ENCODE results near the gene MYBBP1A.
A peak's percentile ranks its signal among the peaks of the same experiment; 100 is the strongest.
"Not testable (repeated sequence)": the region's sequence is repeated elsewhere in the genome, so short reads cannot be mapped to it uniquely, and the experiment has no call there.

The MYBBP1A gene, protein sequence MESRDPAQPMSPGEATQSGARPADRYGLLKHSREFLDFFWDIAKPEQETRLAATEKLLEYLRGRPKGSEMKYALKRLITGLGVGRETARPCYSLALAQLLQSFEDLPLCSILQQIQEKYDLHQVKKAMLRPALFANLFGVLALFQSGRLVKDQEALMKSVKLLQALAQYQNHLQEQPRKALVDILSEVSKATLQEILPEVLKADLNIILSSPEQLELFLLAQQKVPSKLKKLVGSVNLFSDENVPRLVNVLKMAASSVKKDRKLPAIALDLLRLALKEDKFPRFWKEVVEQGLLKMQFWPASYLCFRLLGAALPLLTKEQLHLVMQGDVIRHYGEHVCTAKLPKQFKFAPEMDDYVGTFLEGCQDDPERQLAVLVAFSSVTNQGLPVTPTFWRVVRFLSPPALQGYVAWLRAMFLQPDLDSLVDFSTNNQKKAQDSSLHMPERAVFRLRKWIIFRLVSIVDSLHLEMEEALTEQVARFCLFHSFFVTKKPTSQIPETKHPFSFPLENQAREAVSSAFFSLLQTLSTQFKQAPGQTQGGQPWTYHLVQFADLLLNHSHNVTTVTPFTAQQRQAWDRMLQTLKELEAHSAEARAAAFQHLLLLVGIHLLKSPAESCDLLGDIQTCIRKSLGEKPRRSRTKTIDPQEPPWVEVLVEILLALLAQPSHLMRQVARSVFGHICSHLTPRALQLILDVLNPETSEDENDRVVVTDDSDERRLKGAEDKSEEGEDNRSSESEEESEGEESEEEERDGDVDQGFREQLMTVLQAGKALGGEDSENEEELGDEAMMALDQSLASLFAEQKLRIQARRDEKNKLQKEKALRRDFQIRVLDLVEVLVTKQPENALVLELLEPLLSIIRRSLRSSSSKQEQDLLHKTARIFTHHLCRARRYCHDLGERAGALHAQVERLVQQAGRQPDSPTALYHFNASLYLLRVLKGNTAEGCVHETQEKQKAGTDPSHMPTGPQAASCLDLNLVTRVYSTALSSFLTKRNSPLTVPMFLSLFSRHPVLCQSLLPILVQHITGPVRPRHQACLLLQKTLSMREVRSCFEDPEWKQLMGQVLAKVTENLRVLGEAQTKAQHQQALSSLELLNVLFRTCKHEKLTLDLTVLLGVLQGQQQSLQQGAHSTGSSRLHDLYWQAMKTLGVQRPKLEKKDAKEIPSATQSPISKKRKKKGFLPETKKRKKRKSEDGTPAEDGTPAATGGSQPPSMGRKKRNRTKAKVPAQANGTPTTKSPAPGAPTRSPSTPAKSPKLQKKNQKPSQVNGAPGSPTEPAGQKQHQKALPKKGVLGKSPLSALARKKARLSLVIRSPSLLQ (N-terminal part only)

DNA sequence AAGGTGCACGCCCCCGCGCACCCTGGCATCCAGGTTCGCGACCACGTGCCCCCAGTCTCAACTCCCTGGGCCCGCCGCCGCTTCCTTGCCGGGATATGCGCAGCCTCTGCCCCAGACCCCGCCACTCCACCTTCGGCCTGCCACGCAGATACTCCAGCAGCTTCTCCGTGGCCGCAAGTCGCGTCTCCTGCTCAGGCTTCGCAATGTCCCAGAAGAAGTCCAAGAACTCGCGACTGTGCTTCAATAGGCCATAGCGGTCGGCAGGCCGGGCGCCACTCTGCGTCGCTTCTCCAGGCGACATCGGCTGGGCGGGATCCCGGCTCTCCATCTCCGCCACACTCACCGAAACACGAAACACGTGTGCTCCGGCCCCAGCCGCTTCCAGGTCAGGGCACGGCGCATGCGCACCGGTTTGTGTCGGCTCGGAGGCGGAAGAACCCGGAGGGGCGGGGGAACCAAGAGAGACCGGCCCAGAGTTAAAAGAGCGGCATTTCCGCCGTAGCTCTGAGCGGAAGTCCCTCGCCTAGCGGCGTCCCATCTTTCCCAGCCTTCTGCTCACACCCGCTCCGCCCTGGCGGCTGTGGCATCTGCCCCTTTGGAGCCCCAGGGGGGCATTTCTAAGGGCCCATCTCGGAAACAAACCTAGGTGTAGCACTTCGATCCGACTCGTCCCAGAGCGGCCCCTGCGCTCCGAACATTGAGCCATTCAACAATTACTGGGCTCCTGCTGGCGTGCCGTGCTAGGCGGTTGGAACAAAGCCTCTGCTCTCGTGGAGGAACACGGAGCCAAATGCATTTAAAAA lies at the start of gene MYBBP1A:
TSS of gene MYBBP1A (minus strand) at position 388 of the 803 bp plus-strand sequence. CDS start at position 328, 60 bp downstream.
- DNase-seq (ENCODE audit: low read depth in 1 of 2, low spot score in 1 of 2) = peak; percentile 94 to 96
- in situ Hi-C loops (cut with HindIII; ENCODE audit: low pct_unique_long_range_greater_than_20kb, low sequenced_read_pairs) = no loop called here

DNA sequence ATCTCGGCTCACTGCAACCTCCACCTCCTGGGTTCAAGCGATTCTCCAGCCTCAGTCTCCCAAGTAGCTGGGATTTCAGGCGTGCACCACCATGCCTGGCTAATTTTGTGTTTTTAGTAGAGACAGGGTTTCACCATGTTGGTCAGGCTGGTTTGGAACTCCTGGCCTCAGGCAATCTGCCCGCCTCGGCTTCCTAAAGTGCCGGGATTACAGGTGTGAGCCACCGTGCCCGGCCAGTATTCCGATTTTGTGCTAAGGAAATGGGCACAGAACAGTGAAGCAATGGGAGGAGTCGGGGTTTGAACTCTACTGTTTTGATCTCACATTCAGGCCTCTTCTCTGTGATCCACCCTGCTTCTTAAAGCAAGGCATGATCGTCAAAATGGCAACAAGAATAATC lies 49.6 kb upstream of the MYBBP1A start:
- DNase-seq (ENCODE audit: low read depth in 1 of 2, low spot score in 1 of 2); in situ Hi-C loops (cut with HindIII; ENCODE audit: low pct_unique_long_range_greater_than_20kb, low sequenced_read_pairs): not testable (repeated sequence)

More for the DNA sequence above, at the start of gene MYBBP1A:
- no peak for TF ChIP-seq JUND (IDR thresholded peaks at IDR 0.05; ENCODE audit: low read depth)

DNA sequence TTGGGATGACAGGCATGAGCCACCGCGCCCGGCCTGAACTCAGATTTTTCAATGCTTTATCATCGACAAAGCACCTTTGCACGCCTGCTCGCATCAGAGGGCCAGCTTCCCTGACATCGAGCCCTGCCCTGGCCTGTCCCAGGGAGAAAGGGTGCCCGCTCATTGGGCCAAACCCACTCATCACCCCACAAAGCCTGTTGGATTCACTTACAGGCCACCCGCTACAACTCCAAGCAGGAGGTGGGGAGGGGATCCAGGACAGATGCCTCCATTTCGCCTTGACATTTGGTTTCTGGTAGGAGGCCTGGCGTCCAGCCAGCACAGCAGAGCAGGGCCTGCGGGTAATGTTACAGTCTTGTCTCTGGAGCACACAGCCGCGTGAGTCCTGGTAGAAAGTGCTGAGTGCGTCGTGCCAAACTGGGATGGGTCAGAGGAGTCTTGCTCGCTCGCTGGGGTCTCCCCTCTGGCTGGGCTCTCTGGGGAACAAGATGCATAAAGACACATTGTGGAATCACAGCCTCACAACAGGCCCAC lies 49.0 kb upstream of the MYBBP1A start:
- no peak for TF ChIP-seq JUND (IDR thresholded peaks at IDR 0.05; ENCODE audit: low read depth)
- DNase-seq (ENCODE audit: low read depth in 1 of 2, low spot score in 1 of 2) = no peak
- in situ Hi-C loops (cut with HindIII; ENCODE audit: low pct_unique_long_range_greater_than_20kb, low sequenced_read_pairs) = no loop called here

DNA sequence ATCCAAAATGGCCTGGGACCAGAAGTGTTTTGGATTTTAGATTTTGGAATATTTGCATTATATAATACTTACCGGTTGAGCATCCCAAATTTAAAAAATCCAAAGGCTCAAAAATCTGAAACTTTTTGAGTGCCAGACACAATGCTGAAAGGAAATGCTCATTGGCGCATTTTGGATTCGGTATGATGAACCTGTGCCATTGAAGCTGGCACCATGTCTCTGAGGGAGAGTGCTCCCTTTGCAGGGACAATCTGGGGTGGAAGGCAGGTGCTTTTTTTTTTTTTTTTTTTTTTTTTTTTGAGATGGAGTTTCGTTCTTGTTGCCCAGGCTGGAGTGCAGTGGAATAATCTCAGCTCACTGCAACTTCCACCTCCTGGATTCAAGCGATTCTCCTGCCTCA lies 46.9 kb upstream of the MYBBP1A start:
- no peak for TF ChIP-seq JUND (IDR thresholded peaks at IDR 0.05; ENCODE audit: low read depth)
- in situ Hi-C loops (cut with HindIII; ENCODE audit: low pct_unique_long_range_greater_than_20kb, low sequenced_read_pairs) = no loop called here
- DNase-seq (ENCODE audit: low read depth in 1 of 2, low spot score in 1 of 2) = no peak

DNA sequence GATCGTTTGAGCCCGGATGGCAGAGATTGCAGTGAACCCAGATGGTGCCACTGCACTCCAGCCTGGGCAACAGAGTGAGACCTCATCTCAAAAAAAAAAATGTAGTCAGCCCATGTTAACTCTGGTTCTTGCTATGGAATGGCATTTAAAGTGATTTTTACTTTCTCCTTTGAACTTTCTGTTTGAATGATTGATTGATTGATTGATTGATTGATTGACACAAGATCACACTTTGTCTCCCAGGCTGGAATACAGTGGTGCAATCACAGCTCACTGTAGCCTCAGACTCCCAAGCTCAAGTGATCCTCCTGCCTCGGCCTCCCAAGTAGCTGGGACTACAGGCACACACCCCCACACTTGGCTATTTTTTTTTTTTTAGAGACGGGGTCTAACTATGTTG lies 46.1 kb upstream of the MYBBP1A start:
- in situ Hi-C loops (cut with HindIII; ENCODE audit: low pct_unique_long_range_greater_than_20kb, low sequenced_read_pairs) = no loop called here
- TF ChIP-seq JUND (IDR thresholded peaks at IDR 0.05; ENCODE audit: low read depth) = no peak
- DNase-seq (ENCODE audit: low read depth in 1 of 2, low spot score in 1 of 2) = no peak

DNA sequence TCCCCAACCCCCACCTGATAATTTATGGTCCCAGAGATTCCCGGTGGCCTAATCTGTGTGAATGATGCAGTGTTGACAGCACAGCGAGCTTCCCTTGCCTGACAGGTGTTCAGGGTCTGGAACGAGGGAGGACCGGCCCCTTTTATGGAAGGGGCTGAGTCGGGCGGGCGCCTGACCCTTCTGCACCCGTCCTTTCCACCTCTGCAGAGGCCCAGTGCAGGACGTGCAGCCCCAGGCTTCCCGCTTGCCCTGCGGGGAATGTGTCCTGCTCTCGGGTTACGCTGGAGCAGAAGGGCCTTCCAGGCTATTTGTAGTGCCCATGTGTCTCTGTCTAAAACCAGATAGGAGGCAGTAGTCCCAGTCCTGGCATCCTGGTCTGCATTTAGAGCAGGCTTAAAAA lies 45.4 kb upstream of the MYBBP1A start:
- no peak for TF ChIP-seq JUND (IDR thresholded peaks at IDR 0.05; ENCODE audit: low read depth)
- in situ Hi-C loops (cut with HindIII; ENCODE audit: low pct_unique_long_range_greater_than_20kb, low sequenced_read_pairs) = no loop called here
- no peak for DNase-seq (ENCODE audit: low read depth in 1 of 2, low spot score in 1 of 2)

DNA sequence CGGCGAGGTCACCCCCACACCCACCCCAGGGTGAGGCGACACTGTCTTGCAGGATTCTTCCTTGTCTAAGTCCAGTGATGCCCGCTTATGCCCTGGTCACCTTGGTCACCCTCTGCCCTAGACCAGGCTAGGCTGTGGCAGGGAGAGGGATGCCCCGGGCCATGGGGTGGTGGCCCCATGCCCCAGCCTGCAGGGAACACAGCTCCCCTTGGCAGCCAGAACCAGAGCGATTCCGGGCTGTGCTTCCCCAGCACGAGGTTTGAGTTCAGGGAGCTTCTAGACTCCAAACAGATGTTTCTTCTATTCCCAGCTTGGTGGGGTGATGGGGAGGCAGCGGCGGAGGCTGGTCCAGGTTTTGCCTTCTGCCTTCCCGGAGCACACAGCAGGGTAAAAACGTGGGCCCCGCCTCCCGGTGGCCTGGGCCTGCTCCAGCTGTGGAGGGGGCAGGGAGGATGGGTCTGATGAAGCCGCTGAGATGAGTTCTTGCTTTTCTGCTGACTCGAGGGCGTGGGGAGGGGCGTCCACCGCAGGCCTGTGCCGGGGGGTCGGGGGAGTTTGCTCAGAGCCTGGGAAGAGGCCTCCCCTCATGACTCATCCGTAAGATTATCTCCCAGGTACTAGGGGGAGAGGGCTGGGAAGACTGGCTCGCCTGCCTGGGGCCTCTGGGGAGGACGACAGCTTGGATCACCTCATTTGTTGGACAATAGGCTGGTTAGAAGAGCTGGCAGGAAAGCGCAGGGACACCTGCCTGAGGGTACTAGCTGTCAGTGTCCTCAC lies 44.5 kb upstream of the MYBBP1A start:
- DNase-seq (ENCODE audit: low read depth in 1 of 2, low spot score in 1 of 2) = no peak
- in situ Hi-C loops (cut with HindIII; ENCODE audit: low pct_unique_long_range_greater_than_20kb, low sequenced_read_pairs) = no loop called here
- no peak for TF ChIP-seq JUND (IDR thresholded peaks at IDR 0.05; ENCODE audit: low read depth)

DNA sequence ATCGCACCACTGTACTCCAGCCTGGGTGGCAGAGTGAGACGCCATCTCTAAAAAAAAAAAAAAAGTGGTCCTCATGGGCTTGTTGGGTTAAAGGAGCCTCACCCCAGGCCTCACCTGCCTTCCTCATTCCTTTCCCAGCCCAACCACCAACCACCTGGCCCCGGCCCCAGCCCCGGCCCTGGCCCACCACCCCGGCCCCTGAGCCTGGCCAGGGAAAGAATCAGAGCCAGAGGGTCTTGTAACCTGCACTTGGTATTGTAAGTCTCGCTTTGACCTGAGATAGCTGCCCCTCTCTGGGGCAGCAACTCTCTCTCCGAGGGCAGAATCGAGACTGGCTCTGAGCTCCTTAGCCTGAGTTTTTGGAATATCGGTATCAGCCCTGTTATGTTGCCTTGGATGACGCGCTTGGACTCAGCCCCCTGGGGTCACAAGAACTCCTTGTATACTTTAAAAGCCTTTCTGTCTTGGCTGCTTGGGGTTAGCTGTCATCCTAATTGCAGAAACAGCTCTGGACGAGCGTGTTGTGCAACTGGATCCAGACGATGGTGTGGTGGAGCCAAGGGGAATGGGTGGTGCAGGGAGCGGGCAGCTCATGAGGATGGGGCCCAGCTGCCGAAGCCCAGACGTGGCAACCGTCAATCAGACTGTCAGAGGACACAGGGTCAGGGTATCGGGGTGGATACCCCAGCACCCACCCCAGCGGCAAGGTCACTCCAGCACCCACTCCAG lies 43.8 kb upstream of the MYBBP1A start:
- DNase-seq (ENCODE audit: low read depth in 1 of 2, low spot score in 1 of 2) = no peak
- TF ChIP-seq JUND (IDR thresholded peaks at IDR 0.05; ENCODE audit: low read depth) = no peak
- in situ Hi-C loops (cut with HindIII; ENCODE audit: low pct_unique_long_range_greater_than_20kb, low sequenced_read_pairs) = no loop called here

DNA sequence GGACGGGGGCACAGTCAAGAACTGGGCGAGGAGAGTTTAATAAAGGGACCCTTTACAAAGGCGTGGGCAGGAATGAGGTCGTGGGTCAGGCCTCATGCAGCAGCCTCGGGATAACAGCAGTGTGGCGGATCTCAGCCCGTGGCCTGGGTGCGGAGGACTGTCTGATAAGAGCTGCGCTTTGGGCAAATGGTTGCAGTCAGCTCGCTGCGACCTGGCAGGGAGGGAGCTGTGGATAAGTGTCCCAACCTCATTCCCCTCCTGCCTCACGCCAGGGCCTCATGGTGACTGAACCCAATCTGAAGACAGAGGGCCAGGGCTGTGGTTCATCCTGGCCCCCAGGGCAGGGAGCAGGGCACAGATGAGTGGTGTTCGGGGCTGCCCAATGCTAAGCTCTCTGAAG lies 42.8 kb upstream of the MYBBP1A start:
- DNase-seq (ENCODE audit: low read depth in 1 of 2, low spot score in 1 of 2) = no peak
- no peak for TF ChIP-seq JUND (IDR thresholded peaks at IDR 0.05; ENCODE audit: low read depth)
- in situ Hi-C loops (cut with HindIII; ENCODE audit: low pct_unique_long_range_greater_than_20kb, low sequenced_read_pairs) = no loop called here

DNA sequence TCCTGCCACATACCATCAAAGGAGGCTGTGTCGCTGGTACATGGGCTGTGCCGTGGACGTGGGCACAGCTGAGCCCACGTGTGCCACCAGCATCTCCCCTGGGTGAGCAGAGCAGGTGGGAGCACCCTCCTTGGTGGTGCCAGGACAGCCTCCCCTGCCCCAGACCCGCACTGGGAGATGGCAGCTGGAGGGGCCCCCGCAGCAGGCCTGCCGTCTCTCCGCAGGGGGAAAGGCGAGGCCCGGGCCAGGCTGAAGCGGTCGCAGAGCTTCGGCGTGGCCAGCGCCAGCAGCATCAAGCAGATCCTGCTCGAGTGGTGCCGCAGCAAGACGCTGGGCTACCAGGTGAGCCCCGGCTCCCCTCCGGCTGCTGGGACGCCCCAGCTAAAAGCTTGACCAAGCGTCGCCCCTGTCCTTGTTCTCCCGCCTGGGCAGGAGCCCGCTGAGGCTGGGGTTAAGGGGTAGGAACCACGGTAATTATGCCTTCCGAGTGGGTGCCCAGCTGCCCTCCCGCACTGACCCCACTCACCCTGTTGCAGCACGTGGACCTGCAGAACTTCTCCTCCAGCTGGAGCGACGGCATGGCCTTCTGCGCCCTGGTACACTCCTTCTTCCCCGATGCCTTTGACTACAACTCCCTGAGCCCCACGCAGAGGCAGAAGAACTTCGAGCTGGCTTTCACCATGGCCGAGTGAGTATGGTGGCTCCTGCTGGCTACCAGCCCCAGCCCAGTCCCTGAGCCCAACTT lies 41.6 kb upstream of the MYBBP1A start:
- TF ChIP-seq JUND (IDR thresholded peaks at IDR 0.05; ENCODE audit: low read depth) = no peak
- no peak for DNase-seq (ENCODE audit: low read depth in 1 of 2, low spot score in 1 of 2)
- in situ Hi-C loops (cut with HindIII; ENCODE audit: low pct_unique_long_range_greater_than_20kb, low sequenced_read_pairs) = no loop called here

DNA sequence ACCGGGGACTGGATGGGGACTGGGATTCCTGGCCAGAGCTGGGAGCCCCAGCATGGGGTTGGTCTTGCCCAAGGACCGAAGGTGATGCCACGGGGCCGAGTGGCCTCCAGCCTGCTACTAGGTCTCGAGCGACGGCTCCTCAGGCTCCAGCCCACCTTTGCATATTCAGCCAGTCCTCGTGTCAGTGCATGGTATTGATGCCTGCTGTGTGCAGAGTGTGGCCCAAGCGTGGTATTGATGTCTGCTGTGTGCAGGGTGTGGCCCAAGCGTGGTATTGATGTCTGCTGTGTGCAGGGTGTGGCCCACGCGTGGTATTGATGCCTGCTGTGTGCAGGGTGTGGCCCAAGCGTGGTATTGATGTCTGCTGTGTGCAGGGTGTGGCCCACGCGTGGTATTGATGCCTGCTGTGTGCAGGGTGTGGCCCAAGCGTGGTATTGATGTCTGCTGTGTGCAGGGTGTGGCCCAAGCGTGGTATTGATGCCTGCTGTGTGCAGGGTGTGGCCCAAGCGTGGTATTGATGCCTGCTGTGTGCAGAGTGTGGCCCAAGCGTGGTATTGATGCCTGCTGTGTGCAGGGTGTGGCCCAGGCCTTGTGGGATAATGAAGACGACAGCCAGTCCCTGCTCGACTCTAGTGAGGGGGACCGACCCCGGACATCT lies 40.6 kb upstream of the MYBBP1A start:
- DNase-seq (ENCODE audit: low read depth in 1 of 2, low spot score in 1 of 2); in situ Hi-C loops (cut with HindIII; ENCODE audit: low pct_unique_long_range_greater_than_20kb, low sequenced_read_pairs): not testable (repeated sequence)
